Measurements from ENCODE around the gene GPS1.

Gene GPS1

DNA sequence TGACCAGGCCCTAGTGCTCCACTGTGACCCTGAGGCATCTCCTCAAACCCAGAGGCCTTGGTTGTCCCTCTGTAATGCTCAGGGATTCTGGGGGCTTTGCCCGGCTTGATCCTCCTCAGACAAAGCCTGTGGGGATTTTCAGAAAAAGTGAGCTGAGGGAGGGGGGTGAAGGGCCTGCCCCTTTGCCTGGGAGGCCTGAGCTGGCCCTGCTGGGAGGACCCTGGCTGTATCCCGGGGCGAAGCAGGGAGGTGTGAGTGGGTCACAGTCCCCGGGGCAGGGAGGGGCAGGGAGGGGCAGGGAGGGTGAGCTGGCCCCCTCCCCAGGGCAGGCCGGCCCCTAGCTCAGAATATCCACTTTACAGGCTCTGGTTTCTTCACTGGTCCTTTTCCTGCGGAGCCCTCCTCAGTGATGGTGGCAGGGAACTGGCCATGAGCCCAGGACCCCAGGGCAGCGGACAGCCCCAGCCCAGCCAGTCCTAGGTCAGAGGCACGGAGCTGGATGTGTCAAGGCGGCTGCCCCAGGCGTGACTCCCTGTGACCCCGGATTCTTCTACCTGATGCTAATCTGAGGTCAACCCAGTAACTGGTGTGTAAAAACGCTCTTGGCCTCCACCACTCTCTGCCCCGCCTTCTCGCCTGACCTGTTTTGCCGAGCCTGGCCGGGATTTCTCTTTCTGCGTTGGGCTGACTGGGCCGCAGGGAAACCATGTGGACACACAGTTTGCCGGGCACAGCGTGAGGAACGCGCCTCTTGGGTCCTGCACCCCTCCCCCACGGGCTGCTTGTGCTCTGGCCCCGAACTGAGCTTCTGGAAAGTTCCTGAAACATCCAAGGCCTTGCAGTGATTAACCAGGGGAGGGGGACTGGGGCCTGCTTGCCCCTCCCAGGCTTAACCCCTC, 52.1 kb downstream of the GPS1 start:
- peak; percentile 42 for DNase-seq (ENCODE audit: low spot score)

DNA sequence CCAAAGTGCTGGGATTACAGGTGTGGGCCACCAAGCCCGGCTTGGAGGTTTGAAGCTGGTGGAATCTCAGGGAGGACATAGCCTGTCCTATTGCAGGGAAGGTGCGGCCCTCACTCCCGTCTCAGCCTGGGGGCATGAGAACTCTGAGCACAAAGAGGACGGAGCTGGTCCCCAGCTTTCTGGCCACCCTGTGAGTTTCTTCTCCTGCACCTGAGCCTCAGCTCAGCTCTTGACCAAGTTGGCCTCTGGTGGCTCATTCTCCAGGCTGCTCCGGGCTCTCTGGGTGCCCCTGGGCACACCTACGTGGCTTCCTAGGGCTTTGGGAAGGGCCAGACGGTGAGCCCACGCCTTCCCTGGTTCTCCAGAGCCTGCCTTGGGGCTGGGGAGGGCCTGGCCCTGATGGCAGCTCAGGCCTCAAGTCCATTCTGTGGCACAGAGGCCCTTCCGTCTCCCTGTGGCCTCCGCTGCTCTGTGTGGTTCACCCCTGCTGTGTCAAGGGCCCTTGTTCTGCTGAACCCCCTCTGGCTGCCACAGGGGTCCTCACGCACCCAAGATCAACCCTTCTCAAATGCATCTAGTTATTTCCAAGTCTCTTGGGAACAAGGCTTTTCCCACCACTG, 53.2 kb downstream of the GPS1 start:
- DNase-seq (ENCODE audit: low spot score): no peak

DNA sequence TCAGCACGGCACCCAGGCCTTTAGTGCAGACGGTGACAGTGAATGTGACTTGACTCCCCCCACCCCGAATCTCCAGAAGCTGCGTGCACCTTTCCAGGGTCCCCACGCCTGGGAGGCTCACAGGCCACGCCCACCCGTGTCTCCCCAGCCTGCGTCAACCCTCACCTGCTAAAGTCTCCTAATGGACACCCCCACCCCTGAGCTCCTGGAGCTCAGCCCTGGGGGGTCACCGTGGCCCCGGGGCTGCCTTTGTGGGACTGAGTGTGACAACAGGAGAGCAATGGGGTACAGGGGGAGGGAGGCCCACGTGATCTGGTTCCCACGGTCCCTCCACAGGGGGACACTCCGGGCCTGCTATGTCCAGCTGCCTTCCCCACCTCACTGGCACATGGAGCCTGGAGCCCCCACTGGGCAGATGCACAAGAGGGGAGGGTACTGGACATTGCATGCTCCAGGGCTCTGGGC, 53.8 kb downstream of the GPS1 start:
- DNase-seq (ENCODE audit: low spot score): no peak

DNA sequence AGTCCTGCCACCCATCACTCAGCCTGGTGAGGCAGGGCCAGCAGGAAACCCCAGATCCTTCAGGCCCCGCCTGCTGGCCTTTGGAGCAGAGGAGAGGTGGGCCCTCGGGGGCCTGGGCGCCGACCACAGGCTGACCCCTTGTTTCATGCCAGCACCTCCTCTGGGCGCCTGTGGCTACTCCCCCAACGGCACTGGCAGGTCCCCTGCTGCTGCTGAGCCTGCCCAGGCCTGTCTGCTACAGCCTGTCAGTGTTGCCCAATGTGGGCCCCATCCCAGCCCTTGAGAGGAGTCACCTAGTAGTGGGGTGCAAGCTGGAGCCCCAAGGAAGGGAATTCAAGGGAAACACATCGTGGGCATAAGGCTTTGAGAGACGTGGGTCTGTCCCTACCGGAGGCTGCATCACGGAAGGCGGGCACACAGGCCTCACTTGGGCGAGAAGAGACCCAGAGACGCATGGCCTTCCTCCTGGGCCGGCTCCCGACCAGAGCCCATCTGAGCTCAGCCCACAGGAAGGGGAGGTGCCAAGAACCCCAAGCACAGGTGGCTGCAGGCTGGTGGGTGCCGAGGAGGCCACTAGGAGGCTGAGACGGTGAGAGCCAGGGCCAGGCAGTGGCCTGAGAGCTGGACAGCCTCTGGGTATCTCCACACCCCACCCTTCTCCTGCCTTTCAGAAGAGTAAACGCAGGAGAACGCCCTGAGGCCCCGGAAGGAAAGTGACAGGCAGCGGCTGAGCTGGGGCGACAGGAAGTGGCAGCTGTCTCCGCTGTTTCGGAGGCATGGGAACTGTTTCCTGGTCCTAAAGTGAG, 54.4 kb downstream of the GPS1 start:
- DNase-seq (ENCODE audit: low spot score): no peak

DNA sequence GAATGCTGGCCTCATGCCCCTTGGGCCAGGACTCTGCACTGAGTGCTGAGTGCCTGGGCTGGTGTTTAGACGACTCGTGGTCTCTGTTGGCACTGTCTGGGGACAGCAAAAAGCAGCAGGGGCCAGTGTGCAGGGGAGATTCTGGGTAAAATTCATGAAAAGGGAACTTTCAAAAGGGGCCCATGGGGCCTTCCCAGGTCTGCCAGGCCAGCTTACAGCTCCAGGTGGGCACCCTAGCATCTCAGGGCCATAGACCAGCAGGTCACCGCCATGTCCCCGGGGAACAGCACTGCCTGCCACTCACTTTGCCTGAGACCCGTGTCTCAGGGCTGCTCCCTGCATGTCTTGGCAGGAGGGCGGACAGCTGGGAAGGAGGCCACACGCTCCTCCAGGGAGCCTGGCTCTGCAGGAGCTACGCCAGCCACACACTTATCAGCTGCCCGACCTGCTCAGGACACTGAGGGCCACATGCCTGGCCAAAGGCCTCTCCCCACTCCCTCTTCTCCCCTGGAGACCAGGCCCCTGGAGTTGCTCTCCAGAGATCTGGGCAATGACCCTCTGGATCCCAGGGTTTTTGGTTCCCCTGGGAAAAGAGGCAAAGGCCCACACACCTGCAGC, 55.1 kb downstream of the GPS1 start:
- peak; percentile 42 for DNase-seq (ENCODE audit: low spot score)

Data from globus pallidus (tissue), 1 donor.